ENCODE results near the gene OR52A5. TPM values are rescaled to one million over a fixed set of nuclear protein-coding genes. Genes with fewer than 3 reads are reported as not detected.

OR52A5 gene
- total RNA-seq = not detected in 2 replicates

GRCh38 chr11:5137996-5138395 is at the start of gene OR52A5:
OR52A5 (minus strand) TSS chr11:5138356; CDS start chr11:5132642, 5,714 bp downstream.

GRCh38 chr11:5154657-5155056 is 16.5 kb upstream of the OR52A5 start, which contains the start of gene OR52A1:
OR52A1 (minus strand) TSS chr11:5154757; CDS start chr11:5152369, 2,388 bp downstream.

Other genes starting within 250 kb of the OR52A5 start
- not detected in 2 replicates for gene OR51A7, start 234.6 kb downstream of the OR52A5 start, total RNA-seq
- not detected in 2 replicates for gene OR51G2, start 219.0 kb downstream of the OR52A5 start, total RNA-seq
- not detected in 2 replicates for gene OR51G1, start 214.0 kb downstream of the OR52A5 start, total RNA-seq
- not detected in 2 replicates for gene OR51A4, start 190.8 kb downstream of the OR52A5 start, total RNA-seq
- gene OR51A2, start 182.6 kb downstream of the OR52A5 start, total RNA-seq = not detected in 2 replicates
- not detected in 2 replicates for gene OR51L1, start 143.5 kb downstream of the OR52A5 start, total RNA-seq
- gene OR52J3, start 91.8 kb downstream of the OR52A5 start, total RNA-seq = not detected in 2 replicates
- gene OR52E2, start 78.7 kb downstream of the OR52A5 start, total RNA-seq = not detected in 2 replicates
- not detected in 2 replicates for gene OR52E1, start 68.8 kb downstream of the OR52A5 start, total RNA-seq
- gene OR52A1, start 16.4 kb upstream of the OR52A5 start, total RNA-seq = not detected in 2 replicates
- gene OR51V1, start 62.3 kb upstream of the OR52A5 start, total RNA-seq = not detected in 2 replicates
- gene HBB, start 88.7 kb upstream of the OR52A5 start, total RNA-seq = not detected in 2 replicates
- not detected in 2 replicates for gene HBD, start 96.1 kb upstream of the OR52A5 start, total RNA-seq
- not detected in 2 replicates for gene HBG1, start 111.5 kb upstream of the OR52A5 start, total RNA-seq
- gene HBG2, start 116.4 kb upstream of the OR52A5 start, total RNA-seq = not detected in 2 replicates
- gene HBE1, start 131.6 kb upstream of the OR52A5 start, total RNA-seq = 0.39 TPM in 1 of 2 replicates, not detected in the other
- not detected in 2 replicates for gene OR51B4, start 163.6 kb upstream of the OR52A5 start, total RNA-seq
- not detected in 2 replicates for gene OR51B2, start 185.9 kb upstream of the OR52A5 start, total RNA-seq
- 0.22 TPM in 1 of 2 replicates, not detected in the other for gene OR51B5, start 205.2 kb upstream of the OR52A5 start, total RNA-seq
- not detected in 2 replicates for gene OR51B6, start 213.2 kb upstream of the OR52A5 start, total RNA-seq
- not detected in 2 replicates for gene OR51M1, start 245.5 kb upstream of the OR52A5 start, total RNA-seq